Erythroblast (primary cell): ENCODE results near the gene USP12.

Experiments
- GATA1 ChIP-seq: IDR thresholded peaks from 2 replicates; pipeline ENCODE4 v1.6.1; 2011; ENCODE audit warnings: low read depth, mild to moderate bottlenecking, control low read depth, low read length, moderate library complexity
- POLR2A ChIP-seq: IDR thresholded peaks from 2 replicates; pipeline ENCODE4 v1.6.1; 2011; ENCODE audit warnings: mild to moderate bottlenecking, low read length

- no peak for TF ChIP-seq POLR2A
- TF ChIP-seq GATA1, result no peak
These were observed 39.1 kb downstream of the USP12 start for GRCh38 chr13:27132538-27132937.
